ENCODE measurements around the gene ZFYVE9.
A peak's percentile ranks its signal among the peaks of the same experiment; 100 is the strongest.

The ZFYVE9 gene

GRCh38 chr1:52360595-52360968, 218.7 kb downstream of the ZFYVE9 start (continued):
- TF ChIP-seq ZNF660 (tag by site-specific recombination; IDR thresholded peaks at IDR 0.05) = no peak
- no peak for TF ChIP-seq KLF7 (tag by site-specific recombination; IDR thresholded peaks at IDR 0.05; ENCODE audit: borderline replicate concordance)

GRCh38 chr1:52364235-52364839, 222.4 kb downstream of the ZFYVE9 start:
- TF ChIP-seq KLF9 (tag by site-specific recombination; IDR thresholded peaks at IDR 0.05; ENCODE audit: low read depth) (peak; percentile 15; the same call in 1 of the 2 replicates), MZF1 (tag by site-specific recombination; IDR thresholded peaks at IDR 0.05; ENCODE audit: borderline replicate concordance) (no peak)
- ChIA-PET CTCF (interaction anchor here (0.9 to 1.2 kb wide), 3 partner anchors 10 to 238 kb away, joined by 3 to 4 read pairs (median 4); no protein-coding TSS in a partner anchor), POLR2A (interaction anchor here (0.9 to 1.0 kb wide), 2 partner anchors 40 to 479 kb away, joined by 3 to 5 read pairs; partner anchors contain the start of genes ORC1, PRPF38A and ZYG11A)
- no peak overlapping the region for H3K4me3 ChIP-seq (ENCODE audit: low read depth, low read length)
- H3K9me3 ChIP-seq (ENCODE audit: control insufficient read depth, insufficient read depth, low read depth, low read length) = no peaks in the 10 kb centered on the region
- H3K36me3 ChIP-seq (ENCODE audit: control insufficient read depth in 2 of 2, insufficient read depth in 1 of 2, low read length in 2 of 2) = peaks cover 0 to 51% of the 10 kb centered on the region in 2 experiments; a peak in 2 of 3 replicates
- H3K27ac ChIP-seq (ENCODE audit: extremely low read depth, low read depth, low read length) = no peak overlapping the region
- peaks cover 7% of the 10 kb centered on the region; the same call in 1 of the 2 replicates for H3K4me1 ChIP-seq (ENCODE audit: control insufficient read depth, insufficient read depth, low read length)

- H3K9me3 ChIP-seq (ENCODE audit: control insufficient read depth, insufficient read depth, low read depth, low read length) = no peaks in the 10 kb centered on the region
- peak overlapping the region; percentile 91 for H3K27ac ChIP-seq (ENCODE audit: extremely low read depth, low read depth, low read length)
- CTCF ChIA-PET = interaction anchor here (0.7 to 1.2 kb wide), 4 partner anchors 11 to 1003 kb away, joined by 3 to 4 read pairs (median 4); no protein-coding TSS in a partner anchor
- POLR2A ChIA-PET = interaction anchor here (0.6 to 3.1 kb wide), 7 partner anchors 9 to 478 kb away, joined by 3 to 10 read pairs (median 5); partner anchors contain the start of genes BTF3L4, ORC1, PRPF38A and TUT4
- 0 out of 2 replicates have a peak, but pooled peaks have one; percentile 4 for TF ChIP-seq ZNF24 (tag by site-specific recombination; IDR thresholded peaks at IDR 0.05)
- TF ChIP-seq ZXDB (tag by site-specific recombination; IDR thresholded peaks at IDR 0.05) = peak; percentile 100
- TF ChIP-seq ZNF791 (tag by site-specific recombination; IDR thresholded peaks at IDR 0.05) = peak; percentile 11; the same call in 1 of the 2 replicates
- no peak for TF ChIP-seq ZBTB11 (tag by site-specific recombination; conservative IDR thresholded peaks at IDR 0.05; ENCODE audit: low read depth)
- TF ChIP-seq GLIS2 (tag by site-specific recombination; IDR thresholded peaks at IDR 0.05) = no peak
- no peak for TF ChIP-seq ZNF354C (tag by site-specific recombination; IDR thresholded peaks at IDR 0.05; ENCODE audit: borderline replicate concordance, low read depth)
- 0 out of 2 replicates have a peak, but pooled peaks have one; percentile 15 for TF ChIP-seq ZBTB6 (tag by site-specific recombination; IDR thresholded peaks at IDR 0.05)
- TF ChIP-seq ZNF366 (tag by site-specific recombination; conservative IDR thresholded peaks at IDR 0.05) = peak; percentile 90
- TF ChIP-seq ZBTB21 (tag by site-specific recombination; IDR thresholded peaks at IDR 0.05) = peak; percentile 60
- TF ChIP-seq TRIM28 (IDR thresholded peaks at IDR 0.05; ENCODE audit: borderline replicate concordance, low read length) = 0 out of 2 replicates have a peak, but pooled peaks have one; percentile 39
- peak; percentile 48; the same call in 1 of the 2 replicates for TF ChIP-seq ZBTB17 (tag by site-specific recombination; IDR thresholded peaks at IDR 0.05)
- peak; percentile 99 for TF ChIP-seq ZBTB48 (tag by site-specific recombination; IDR thresholded peaks at IDR 0.05)
- TF ChIP-seq ZNF629 (tag by site-specific recombination; IDR thresholded peaks at IDR 0.05) = peak; percentile 75
- TF ChIP-seq ZNF335 (tag by site-specific recombination; conservative IDR thresholded peaks at IDR 0.05) = peak; percentile 94
- H3K4me3 ChIP-seq (ENCODE audit: low read depth, low read length) = peak overlapping the region; percentile 91
- peaks cover 7% of the 10 kb centered on the region; the same call in 1 of the 2 replicates for H3K4me1 ChIP-seq (ENCODE audit: control insufficient read depth, insufficient read depth, low read length)
- H3K36me3 ChIP-seq (ENCODE audit: control insufficient read depth in 2 of 2, insufficient read depth in 1 of 2, low read length in 2 of 2) = peaks cover 0 to 43% of the 10 kb centered on the region in 2 experiments; a peak in 2 of 3 replicates
These were observed 223.3 kb downstream of the ZFYVE9 start for GRCh38 chr1:52365071-52365745.

Data from HEK293 (cell line).